ENCODE measurements around the gene GMPR2. TPM values are rescaled to one million over a fixed set of nuclear protein-coding genes. Genes with fewer than 3 reads are reported as not detected.

GMPR2 gene
- total RNA-seq, 1 experiment from 2014 or later, result 56.9 TPM

GRCh38 chr14:24188251-24189058, 44.3 kb upstream of the GMPR2 start, which contains the start of gene IPO4:
Gene IPO4, minus strand, starts transcription at chr14:24188816. Its CDS starts 29 bp downstream, at chr14:24188787.
- H3K4me3 ChIP-seq (ENCODE audit: low read length), result peak within 1 kb of the TSS; percentile 76
- H3K9ac ChIP-seq (ENCODE audit: low read length), result peak within 1 kb of the TSS; percentile 90
- intact Hi-C loops (cut with micrococcal nuclease), result no loop called here
- CTCF ChIA-PET, result no interaction called here
- peak within 1 kb of the TSS; percentile 64 for H3K27ac ChIP-seq (ENCODE audit: low read length)
- H3K79me2 ChIP-seq (ENCODE audit: low read length), result peaks cover 44% of the 10 kb centered on the region
- peak; percentile 98 for DNase-seq
- H3K36me3 ChIP-seq (ENCODE audit: low read depth, low read length), result peaks cover 24% of the 10 kb centered on the region; the same call in 1 of the 2 replicates
- BruUV-seq (replicated peaks), result TSS peak; percentile 69
- TF ChIP-seq CTCF (conservative IDR thresholded peaks at IDR 0.05; ENCODE audit: low read depth, low read length), result no peak
- no peak for TF ChIP-seq EZH2 (IDR thresholded peaks at IDR 0.05; ENCODE audit: low read length, unreplicated experiment)
- no peak for TF ChIP-seq EZH2phosphoT487 (IDR thresholded peaks at IDR 0.05; ENCODE audit: borderline replicate concordance, low read length)
- H3K4me1 ChIP-seq (ENCODE audit: insufficient read depth, low read length), result peaks cover 8% of the 10 kb centered on the region
- no peaks in the 10 kb centered on the region for H3K9me3 ChIP-seq (ENCODE audit: low read length)
- H4K20me1 ChIP-seq (ENCODE audit: low read length), result no peaks in the 10 kb centered on the region
- peak within 1 kb of the TSS; percentile 54 for H2AFZ ChIP-seq (ENCODE audit: low read length)
- POLR2A ChIA-PET (ENCODE audit: unreplicated experiment), result no interaction called here
- H3K4me2 ChIP-seq (ENCODE audit: low read length), result peak within 1 kb of the TSS; percentile 86
- no peaks in the 10 kb centered on the region for H3K9me2 ChIP-seq (replicated peaks; ENCODE audit: low read length)
- peak; percentile 90 for ATAC-seq
- H3K27me3 ChIP-seq (ENCODE audit: low read length), result no peaks in the 10 kb centered on the region
- H3F3A ChIP-seq (ENCODE audit: low read length, unreplicated experiment), result no peaks in the 10 kb centered on the region

- no peak overlapping the region for H3K27ac ChIP-seq (ENCODE audit: low read length)
- intact Hi-C loops (cut with micrococcal nuclease), result no loop called here
- peak overlapping the region; percentile 90; the same call in 1 of the 2 replicates for H3K9ac ChIP-seq (ENCODE audit: low read length)
- no peaks in the 10 kb centered on the region for H3K9me3 ChIP-seq (ENCODE audit: low read length)
- ATAC-seq (no peak), DNase-seq (no peak)
- no peaks in the 10 kb centered on the region for H3K27me3 ChIP-seq (ENCODE audit: low read length)
- H3K4me2 ChIP-seq (ENCODE audit: low read length), result peak overlapping the region; percentile 86
- H3K79me2 ChIP-seq (ENCODE audit: low read length), result peaks cover 47% of the 10 kb centered on the region
- ChIA-PET POLR2A (ENCODE audit: unreplicated experiment) (no interaction called here), CTCF (no interaction called here)
- H3K9me2 ChIP-seq (replicated peaks; ENCODE audit: low read length), result no peaks in the 10 kb centered on the region
- TF ChIP-seq EZH2 (IDR thresholded peaks at IDR 0.05; ENCODE audit: low read length, unreplicated experiment) (no peak), EZH2phosphoT487 (IDR thresholded peaks at IDR 0.05; ENCODE audit: borderline replicate concordance, low read length) (no peak), CTCF (conservative IDR thresholded peaks at IDR 0.05; ENCODE audit: low read depth, low read length) (no peak)
- peaks cover 24% of the 10 kb centered on the region; the same call in 1 of the 2 replicates for H3K36me3 ChIP-seq (ENCODE audit: low read depth, low read length)
- no peaks in the 10 kb centered on the region for H3F3A ChIP-seq (ENCODE audit: low read length, unreplicated experiment)
- no TSS peak for BruUV-seq (replicated peaks)
- peak overlapping the region; percentile 76 for H3K4me3 ChIP-seq (ENCODE audit: low read length)
- H3K4me1 ChIP-seq (ENCODE audit: insufficient read depth, low read length), result peaks cover 8% of the 10 kb centered on the region
- H2AFZ ChIP-seq (ENCODE audit: low read length), result peak overlapping the region; percentile 21; the same call in 1 of the 2 replicates
- no peaks in the 10 kb centered on the region for H4K20me1 ChIP-seq (ENCODE audit: low read length)
These were observed 43.7 kb upstream of the GMPR2 start for GRCh38 chr14:24189059-24189375.

- intact Hi-C loops (cut with micrococcal nuclease), result no loop called here
- Histone ChIP-seq H3K79me2 (ENCODE audit: low read length) (peaks cover 51% of the 10 kb centered on the region), H3K4me3 (ENCODE audit: low read length) (peak overlapping the region; percentile 76; the same call in 1 of the 2 replicates), H2AFZ (ENCODE audit: low read length) (peak overlapping the region; percentile 21; the same call in 1 of the 2 replicates), H3K9me2 (replicated peaks; ENCODE audit: low read length) (no peaks in the 10 kb centered on the region), H4K20me1 (ENCODE audit: low read length) (no peaks in the 10 kb centered on the region), H3K36me3 (ENCODE audit: low read depth, low read length) (peaks cover 24% of the 10 kb centered on the region; the same call in 1 of the 2 replicates), H3K27ac (ENCODE audit: low read length) (no peak overlapping the region), H3K4me2 (ENCODE audit: low read length) (peak overlapping the region; percentile 86), H3F3A (ENCODE audit: low read length, unreplicated experiment) (no peaks in the 10 kb centered on the region), H3K4me1 (ENCODE audit: insufficient read depth, low read length) (peaks cover 10% of the 10 kb centered on the region), H3K9ac (ENCODE audit: low read length) (peak overlapping the region; percentile 90; the same call in 1 of the 2 replicates), H3K27me3 (ENCODE audit: low read length) (no peaks in the 10 kb centered on the region), H3K9me3 (ENCODE audit: low read length) (no peaks in the 10 kb centered on the region)
- BruUV-seq (replicated peaks), result no TSS peak
- DNase-seq (no peak), ATAC-seq (no peak)
- ChIA-PET CTCF (no interaction called here), POLR2A (ENCODE audit: unreplicated experiment) (no interaction called here)
- TF ChIP-seq EZH2phosphoT487 (IDR thresholded peaks at IDR 0.05; ENCODE audit: borderline replicate concordance, low read length) (no peak), EZH2 (IDR thresholded peaks at IDR 0.05; ENCODE audit: low read length, unreplicated experiment) (no peak), CTCF (conservative IDR thresholded peaks at IDR 0.05; ENCODE audit: low read depth, low read length) (no peak)
These were observed 43.3 kb upstream of the GMPR2 start for GRCh38 chr14:24189460-24189859.
